ENCODE measurements around the gene PCDHGA12. TPM values are rescaled to one million over a fixed set of nuclear protein-coding genes. Genes with fewer than 3 reads are reported as not detected.
A peak's percentile ranks its signal among the peaks of the same experiment; 100 is the strongest.

The PCDHGA12 gene
- 1.6 to 2.1 TPM (median 1.9 TPM) in 3 replicates for total RNA-seq (2021)
- percentile 70 among the genes with signal in this experiment for Bru-seq, nascent RNA
- long read RNA-seq, experiment 1, full-length matches to known transcripts = 1 of 3 reads
- long read RNA-seq, experiment 1, partial matches to known transcripts = 0 of 3 reads
- long read RNA-seq, experiment 1, other reads (novel, unspliced or antisense) = 2 of 3 reads
- long read RNA-seq, experiment 2, partial matches to known transcripts = 4 of 8 reads
- long read RNA-seq, experiment 2, other reads (novel, unspliced or antisense) = 4 of 8 reads
- long read RNA-seq, experiment 3 = 0 reads

DNA sequence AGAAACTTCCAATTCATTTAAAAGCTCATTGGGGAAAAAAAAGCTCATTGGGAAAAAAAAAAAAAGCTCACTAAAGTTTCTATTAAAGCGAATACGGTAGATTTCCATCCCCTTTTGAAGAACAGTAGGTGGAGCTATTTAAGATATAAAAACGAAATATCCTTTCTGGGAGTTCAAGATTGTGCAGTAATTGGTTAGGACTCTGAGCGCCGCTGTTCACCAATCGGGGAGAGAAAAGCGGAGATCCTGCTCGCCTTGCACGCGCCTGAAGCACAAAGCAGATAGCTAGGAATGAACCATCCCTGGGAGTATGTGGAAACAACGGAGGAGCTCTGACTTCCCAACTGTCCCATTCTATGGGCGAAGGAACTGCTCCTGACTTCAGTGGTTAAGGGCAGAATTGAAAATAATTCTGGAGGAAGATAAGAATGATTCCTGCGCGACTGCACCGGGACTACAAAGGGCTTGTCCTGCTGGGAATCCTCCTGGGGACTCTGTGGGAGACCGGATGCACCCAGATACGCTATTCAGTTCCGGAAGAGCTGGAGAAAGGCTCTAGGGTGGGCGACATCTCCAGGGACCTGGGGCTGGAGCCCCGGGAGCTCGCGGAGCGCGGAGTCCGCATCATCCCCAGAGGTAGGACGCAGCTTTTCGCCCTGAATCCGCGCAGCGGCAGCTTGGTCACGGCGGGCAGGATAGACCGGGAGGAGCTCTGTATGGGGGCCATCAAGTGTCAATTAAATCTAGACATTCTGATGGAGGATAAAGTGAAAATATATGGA is at the start of gene PCDHGA12:
PCDHGA12 (plus strand) TSS at position 176 of the 782 bp plus-strand sequence; CDS start at position 429, 253 bp downstream.
- peak; percentile 43; the same call in 1 of the 2 replicates for ATAC-seq
- POLR2A ChIA-PET = interaction anchor here (0.8 to 0.9 kb wide), 2 partner anchors 45 to 83 kb away, joined by 3 to 4 read pairs; partner anchors contain the start of gene PCDHGC3
- H3K27ac Mint-ChIP-seq = no peak within 1 kb of the TSS

More for the DNA sequence above, at the start of gene PCDHGA12:
- TF ChIP-seq OVOL2 (CRISPR knock-in tag; IDR thresholded peaks at IDR 0.05; ENCODE audit: borderline replicate concordance) (no peak), ZBTB21 (CRISPR knock-in tag; IDR thresholded peaks at IDR 0.05; ENCODE audit: borderline replicate concordance) (no peak), NR2C2 (CRISPR knock-in tag; IDR thresholded peaks at IDR 0.05) (no peak), ZNF263 (CRISPR knock-in tag; IDR thresholded peaks at IDR 0.05; ENCODE audit: low read depth) (no peak), GABPB1 (CRISPR knock-in tag; IDR thresholded peaks at IDR 0.05) (no peak), TP53 (CRISPR knock-in tag; IDR thresholded peaks at IDR 0.05) (no peak), FOXP4 (CRISPR knock-in tag; IDR thresholded peaks at IDR 0.05) (no peak), ZNF416 (CRISPR knock-in tag; IDR thresholded peaks at IDR 0.05) (no peak), SP1 (CRISPR knock-in tag; conservative IDR thresholded peaks at IDR 0.05) (no peak), SMAD4 (CRISPR knock-in tag; IDR thresholded peaks at IDR 0.05) (no peak), ZNF423 (CRISPR knock-in tag; IDR thresholded peaks at IDR 0.05) (no peak), MXD4 (CRISPR knock-in tag; IDR thresholded peaks at IDR 0.05; ENCODE audit: borderline replicate concordance) (no peak)
- TF ChIP-seq, protein P1, sequence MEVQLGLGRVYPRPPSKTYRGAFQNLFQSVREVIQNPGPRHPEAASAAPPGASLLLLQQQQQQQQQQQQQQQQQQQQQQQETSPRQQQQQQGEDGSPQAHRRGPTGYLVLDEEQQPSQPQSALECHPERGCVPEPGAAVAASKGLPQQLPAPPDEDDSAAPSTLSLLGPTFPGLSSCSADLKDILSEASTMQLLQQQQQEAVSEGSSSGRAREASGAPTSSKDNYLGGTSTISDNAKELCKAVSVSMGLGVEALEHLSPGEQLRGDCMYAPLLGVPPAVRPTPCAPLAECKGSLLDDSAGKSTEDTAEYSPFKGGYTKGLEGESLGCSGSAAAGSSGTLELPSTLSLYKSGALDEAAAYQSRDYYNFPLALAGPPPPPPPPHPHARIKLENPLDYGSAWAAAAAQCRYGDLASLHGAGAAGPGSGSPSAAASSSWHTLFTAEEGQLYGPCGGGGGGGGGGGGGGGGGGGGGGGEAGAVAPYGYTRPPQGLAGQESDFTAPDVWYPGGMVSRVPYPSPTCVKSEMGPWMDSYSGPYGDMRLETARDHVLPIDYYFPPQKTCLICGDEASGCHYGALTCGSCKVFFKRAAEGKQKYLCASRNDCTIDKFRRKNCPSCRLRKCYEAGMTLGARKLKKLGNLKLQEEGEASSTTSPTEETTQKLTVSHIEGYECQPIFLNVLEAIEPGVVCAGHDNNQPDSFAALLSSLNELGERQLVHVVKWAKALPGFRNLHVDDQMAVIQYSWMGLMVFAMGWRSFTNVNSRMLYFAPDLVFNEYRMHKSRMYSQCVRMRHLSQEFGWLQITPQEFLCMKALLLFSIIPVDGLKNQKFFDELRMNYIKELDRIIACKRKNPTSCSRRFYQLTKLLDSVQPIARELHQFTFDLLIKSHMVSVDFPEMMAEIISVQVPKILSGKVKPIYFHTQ (CRISPR knock-in tag; IDR thresholded peaks at IDR 0.05) = no peak
- TF ChIP-seq, protein P2, sequence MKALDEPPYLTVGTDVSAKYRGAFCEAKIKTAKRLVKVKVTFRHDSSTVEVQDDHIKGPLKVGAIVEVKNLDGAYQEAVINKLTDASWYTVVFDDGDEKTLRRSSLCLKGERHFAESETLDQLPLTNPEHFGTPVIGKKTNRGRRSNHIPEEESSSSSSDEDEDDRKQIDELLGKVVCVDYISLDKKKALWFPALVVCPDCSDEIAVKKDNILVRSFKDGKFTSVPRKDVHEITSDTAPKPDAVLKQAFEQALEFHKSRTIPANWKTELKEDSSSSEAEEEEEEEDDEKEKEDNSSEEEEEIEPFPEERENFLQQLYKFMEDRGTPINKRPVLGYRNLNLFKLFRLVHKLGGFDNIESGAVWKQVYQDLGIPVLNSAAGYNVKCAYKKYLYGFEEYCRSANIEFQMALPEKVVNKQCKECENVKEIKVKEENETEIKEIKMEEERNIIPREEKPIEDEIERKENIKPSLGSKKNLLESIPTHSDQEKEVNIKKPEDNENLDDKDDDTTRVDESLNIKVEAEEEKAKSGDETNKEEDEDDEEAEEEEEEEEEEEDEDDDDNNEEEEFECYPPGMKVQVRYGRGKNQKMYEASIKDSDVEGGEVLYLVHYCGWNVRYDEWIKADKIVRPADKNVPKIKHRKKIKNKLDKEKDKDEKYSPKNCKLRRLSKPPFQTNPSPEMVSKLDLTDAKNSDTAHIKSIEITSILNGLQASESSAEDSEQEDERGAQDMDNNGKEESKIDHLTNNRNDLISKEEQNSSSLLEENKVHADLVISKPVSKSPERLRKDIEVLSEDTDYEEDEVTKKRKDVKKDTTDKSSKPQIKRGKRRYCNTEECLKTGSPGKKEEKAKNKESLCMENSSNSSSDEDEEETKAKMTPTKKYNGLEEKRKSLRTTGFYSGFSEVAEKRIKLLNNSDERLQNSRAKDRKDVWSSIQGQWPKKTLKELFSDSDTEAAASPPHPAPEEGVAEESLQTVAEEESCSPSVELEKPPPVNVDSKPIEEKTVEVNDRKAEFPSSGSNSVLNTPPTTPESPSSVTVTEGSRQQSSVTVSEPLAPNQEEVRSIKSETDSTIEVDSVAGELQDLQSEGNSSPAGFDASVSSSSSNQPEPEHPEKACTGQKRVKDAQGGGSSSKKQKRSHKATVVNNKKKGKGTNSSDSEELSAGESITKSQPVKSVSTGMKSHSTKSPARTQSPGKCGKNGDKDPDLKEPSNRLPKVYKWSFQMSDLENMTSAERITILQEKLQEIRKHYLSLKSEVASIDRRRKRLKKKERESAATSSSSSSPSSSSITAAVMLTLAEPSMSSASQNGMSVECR (CRISPR knock-in tag; IDR thresholded peaks at IDR 0.05; ENCODE audit: borderline replicate concordance) = no peak
- TF ChIP-seq, protein P3, sequence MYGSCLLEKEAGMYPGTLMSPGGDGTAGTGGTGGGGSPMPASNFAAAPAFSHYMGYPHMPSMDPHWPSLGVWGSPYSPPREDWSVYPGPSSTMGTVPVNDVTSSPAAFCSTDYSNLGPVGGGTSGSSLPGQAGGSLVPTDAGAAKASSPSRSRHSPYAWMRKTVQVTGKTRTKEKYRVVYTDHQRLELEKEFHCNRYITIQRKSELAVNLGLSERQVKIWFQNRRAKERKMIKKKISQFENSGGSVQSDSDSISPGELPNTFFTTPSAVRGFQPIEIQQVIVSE (CRISPR knock-in tag; IDR thresholded peaks at IDR 0.05; ENCODE audit: borderline replicate concordance) = no peak
- TF ChIP-seq, protein P4, sequence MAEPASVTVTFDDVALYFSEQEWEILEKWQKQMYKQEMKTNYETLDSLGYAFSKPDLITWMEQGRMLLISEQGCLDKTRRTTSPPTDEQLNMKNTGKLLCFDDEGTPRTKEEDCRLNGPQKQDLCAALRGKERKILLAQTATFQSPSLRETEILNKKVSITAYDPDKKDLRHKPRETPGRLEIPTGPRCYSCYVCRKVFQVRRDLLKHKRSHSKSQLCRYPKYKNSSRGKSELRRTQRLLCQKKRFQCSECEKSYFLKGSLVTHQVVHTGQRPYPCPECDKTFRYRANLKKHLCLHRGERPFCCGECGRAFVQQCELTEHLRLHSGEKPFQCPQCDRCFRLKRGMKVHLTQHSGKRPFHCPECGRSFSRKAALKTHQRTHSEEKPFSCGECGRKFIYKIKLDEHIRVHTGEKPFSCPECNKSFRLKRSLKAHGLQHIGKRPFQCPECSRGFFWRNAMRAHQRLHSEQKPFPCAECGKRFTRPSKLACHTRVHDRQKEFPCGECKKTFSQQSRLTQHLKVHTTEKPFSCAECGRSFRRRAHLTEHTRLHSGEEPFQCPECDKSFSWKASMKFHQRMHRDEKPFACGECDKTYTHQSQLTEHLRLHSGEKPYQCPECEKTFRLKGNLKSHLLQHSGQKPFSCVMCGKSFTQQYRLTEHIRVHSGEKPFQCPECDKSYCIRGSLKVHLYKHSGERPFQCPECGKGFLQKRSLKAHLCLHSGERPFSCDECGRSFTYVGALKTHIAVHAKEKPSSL (CRISPR knock-in tag; conservative IDR thresholded peaks at IDR 0.05) = no peak
- Mint-ChIP-seq H3K4me1 (no peaks in the 10 kb centered on the region), H3K9me3 (peaks cover 55% of the 10 kb centered on the region), H3K4me3 (no peak within 1 kb of the TSS), H3K27me3 (ENCODE audit: low read depth) (no peaks in the 10 kb centered on the region), H3K36me3 (peaks cover 72% of the 10 kb centered on the region)
- DNase-seq (ENCODE audit: low spot score) = no peak
- CTCF ChIA-PET = interaction anchor here (0.9 to 2.7 kb wide), 31 partner anchors 9 to 238 kb away, joined by 3 to 28 read pairs (median 6); partner anchors contain the start of genes PCDHB10, PCDHB14, PCDHB15 and PCDHGA10

All from WTC11 (cell line).